B cell (primary cell): ENCODE results near the gene ST3GAL3.

Experiments
- CTCF ChIP-seq: fragments of 200-600 bp; IDR thresholded peaks from one replicate; pipeline ENCODE4 v1.8.0; 2022; ENCODE audit warnings: antibody characterized with exemption, mild to moderate bottlenecking
- EZH2 ChIP-seq: IDR thresholded peaks from 2 replicates; pipeline ENCODE4 v1.6.1; 2012; ENCODE audit warnings: borderline replicate concordance, low read depth, mild to moderate bottlenecking, moderate library complexity, low read length; ENCODE audit not compliant: insufficient read depth, poor library complexity, severe bottlenecking

DNA sequence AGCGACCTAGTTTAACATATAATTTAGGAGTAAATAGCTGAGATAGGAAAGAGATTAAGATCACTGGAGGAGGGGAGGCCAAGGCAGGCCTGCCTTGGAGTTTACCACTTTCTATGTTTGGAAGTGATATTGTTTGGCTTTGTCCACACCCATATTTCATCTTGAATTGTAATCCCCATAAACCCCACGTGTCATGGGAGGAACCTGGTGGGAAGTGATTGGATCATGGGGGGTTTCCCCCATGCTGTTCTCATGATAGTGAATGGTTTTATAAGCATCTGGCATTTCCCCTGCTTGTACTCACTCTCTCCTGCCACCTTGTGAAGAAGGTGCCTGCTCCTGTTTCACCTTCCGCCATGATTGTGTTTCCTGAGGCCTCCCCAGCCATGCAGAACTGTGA lies 168.0 kb downstream of the ST3GAL3 start:
- TF ChIP-seq CTCF (no peak), EZH2 (no peak)
